Measurements from ENCODE around the gene GNAI3. TPM values are rescaled to one million over a fixed set of nuclear protein-coding genes. Genes with fewer than 3 reads are reported as not detected.

Gene GNAI3
- total and polyA plus RNA-seq, 2 of the 13 experiments (the other 11 are each of a cell fraction or from before 2014, with no cell fraction given) = 4.3 to 9.0 TPM

- H3K4me1 ChIP-seq (ENCODE audit: insufficient read depth, low read length) = peaks cover 38% of the 10 kb centered on the region
- ATAC-seq (no peak), FAIRE-seq (no peak), DNase-seq (ENCODE audit: low spot score) (no peak)
- no peaks in the 10 kb centered on the region for H4K20me1 ChIP-seq (ENCODE audit: insufficient read depth, low read length)
- CTCF ChIA-PET (ENCODE audit: low intra/inter-chr PET ratio, low total read pairs) = no interaction called here
- H3K9ac ChIP-seq (ENCODE audit: insufficient read depth, low read depth, low read length) = no peak overlapping the region
- H3K79me2 ChIP-seq (ENCODE audit: insufficient read depth, low read length) = no peaks in the 10 kb centered on the region
- in situ Hi-C loops (cut with HindIII; ENCODE audit: extremely low pct_ligation_motif_present, low pct_unique_long_range_greater_than_20kb) (loop anchor here (10.0 kb wide), 1 partner anchor 174 kb away; the partner anchor contains the start of gene GSTM5), intact Hi-C loops (cut with micrococcal nuclease; ENCODE audit: unreplicated experiment) (loop anchor here (10.0 kb wide), 1 partner anchor 444 kb away; the partner anchor contains the start of gene AHCYL1)
- H2AFZ ChIP-seq (ENCODE audit: low read length) = no peak overlapping the region
- TF ChIP-seq ZNF546 (CRISPR knock-in tag; conservative IDR thresholded peaks at IDR 0.05) = no peak
- TF ChIP-seq ZBTB49 (CRISPR knock-in tag; IDR thresholded peaks at IDR 0.05; ENCODE audit: borderline replicate concordance) = no peak
- no peak for TF ChIP-seq MBNL3 (CRISPR knock-in tag; conservative IDR thresholded peaks at IDR 0.05)
- no peak for TF ChIP-seq ZNF24 (IDR thresholded peaks at IDR 0.05)
- no peak for TF ChIP-seq ZBTB46 (CRISPR knock-in tag; IDR thresholded peaks at IDR 0.05; ENCODE audit: borderline replicate concordance)
- no peak for TF ChIP-seq ATF7 (IDR thresholded peaks at IDR 0.05)
- TF ChIP-seq ATF7 (CRISPR knock-in tag; IDR thresholded peaks at IDR 0.05) = no peak
- no peak for TF ChIP-seq ARID5B (CRISPR knock-in tag; IDR thresholded peaks at IDR 0.05)
- no peak for TF ChIP-seq ZBTB21 (CRISPR knock-in tag; IDR thresholded peaks at IDR 0.05)
- no peak for TF ChIP-seq CREBL2 (CRISPR knock-in tag; IDR thresholded peaks at IDR 0.05; ENCODE audit: borderline replicate concordance)
- no peak for TF ChIP-seq ATF1 (CRISPR knock-in tag; IDR thresholded peaks at IDR 0.05)
- no peak for TF ChIP-seq ZNF749 (CRISPR knock-in tag; IDR thresholded peaks at IDR 0.05; ENCODE audit: borderline replicate concordance)
- TF ChIP-seq THAP7 (CRISPR knock-in tag; IDR thresholded peaks at IDR 0.05) = no peak
- H3K4me3 ChIP-seq (replicated peaks in 1 of 3; ENCODE audit: insufficient read depth in 1 of 3, low read depth in 2 of 3, low read length in 3 of 3) = no peak overlapping the region
- H3K9me3 ChIP-seq (ENCODE audit: low read length) = no peaks in the 10 kb centered on the region
- POLR2A ChIA-PET = no interaction called here
- H3K27ac ChIP-seq (ENCODE audit: extremely low read length, insufficient read depth, low read length) = no peak overlapping the region
- BruUV-seq (replicated peaks) = no TSS peak
- 35% methylated on average over 3 of the region's 3 CpGs for WGBS (ENCODE audit: low lambda C conversion rate)
- peaks cover 7 to 21% of the 10 kb centered on the region in 2 experiments; a peak in 3 of 5 replicates for H3K27me3 ChIP-seq (ENCODE audit: control insufficient read depth in 1 of 2, insufficient read depth in 2 of 2, low read length in 2 of 2)
- no peaks in the 10 kb centered on the region for H3K36me3 ChIP-seq (replicated peaks in 1 of 2; ENCODE audit: control insufficient read depth in 1 of 2, insufficient read depth in 2 of 2, low read length in 2 of 2)
- no peak overlapping the region for H3K4me2 ChIP-seq (ENCODE audit: low read depth, low read length)
Measured at GRCh38 chr1:109541102-109541501, 7.3 kb upstream of the GNAI3 start.
